Upper lobe of left lung (tissue), 6 donors: Measurements from ENCODE around the gene PPHLN1. TPM values are rescaled to one million over a fixed set of nuclear protein-coding genes. Genes with fewer than 3 reads are reported as not detected.

ENCODE experiments used
- ATAC-seq, 2 donors: fragments of 200-7000 bp; cut with Tn5 transposase; one replicate each; pipeline ENCODE4 v1.9.1; 2022; ENCODE audit warnings: mild to moderate bottlenecking in 2 of 2, moderate library complexity in 2 of 2; ENCODE audit not compliant: low FRiP score in 2 of 2
- DNase-seq, 2 donors: peaks; one replicate each; pipeline ENCODE4 v3.0.0-alpha.2; 2019 to 2020
- H3K27ac ChIP-seq, 4 donors: fragments of 200-600 bp; sonication (generic); one replicate each; pipeline ENCODE4 v1.5.1; 2016 to 2019
- H3K27me3 ChIP-seq, 4 donors: fragments of 200-600 bp; sonication (generic); one replicate each; pipeline ENCODE4 v1.5.1; 2017 to 2019
- H3K36me3 ChIP-seq, 4 donors: fragments of 200-600 bp; sonication (generic); one replicate each; pipeline ENCODE4 v1.5.1; 2016 to 2019
- H3K4me1 ChIP-seq, 4 donors: fragments of 200-600 bp; sonication (generic); one replicate each; pipeline ENCODE4 v1.5.1; 2018 to 2019
- H3K4me3 ChIP-seq, 4 donors: fragments of 200-600 bp; sonication (generic); one replicate each; pipeline ENCODE4 v1.5.1; 2017 to 2019; ENCODE audit warnings: mild to moderate bottlenecking in 2 of 4, moderate library complexity in 1 of 4
- H3K9me3 ChIP-seq, 4 donors: fragments of 200-600 bp; sonication (generic); one replicate each; pipeline ENCODE4 v1.5.1; 2018 to 2019
- CTCF ChIP-seq, 6 experiments: fragments of 450-650 bp in 4 of 6; fragments of 200-600 bp in 2 of 6; sonication (generic) in 2 of 6; IDR thresholded peaks; one replicate each; pipeline ENCODE4 v1.5.1; 2016 to 2019; ENCODE audit warnings: antibody characterized with exemption in 6 of 6
- EP300 ChIP-seq, 4 donors: sonication (generic); formaldehyde crosslinking; IDR thresholded peaks; one replicate each; pipeline ENCODE4 v1.5.1; 2017; ENCODE audit warnings: antibody characterized with exemption in 4 of 4, control low read depth in 2 of 4
- POLR2A ChIP-seq, 4 donors: fragments of 450-650 bp; IDR thresholded peaks; one replicate each; pipeline ENCODE4 v1.5.1; 2016 to 2017; ENCODE audit warnings: antibody characterized with exemption in 4 of 4, mild to moderate bottlenecking in 2 of 4
- POLR2AphosphoS5 ChIP-seq, 2 donors: sonication (generic); formaldehyde crosslinking; IDR thresholded peaks; one replicate each; pipeline ENCODE4 v1.5.1; 2017; ENCODE audit warnings: antibody characterized with exemption in 2 of 2
- WGBS, 2 donors: methylation state at CpG; one replicate each; pipeline ENCODE4 v1.1.5; 2017 to 2018; 5-methylcytosine and 5-hydroxymethylcytosine counted together
- total RNA-seq, 6 donors: library from RNA; depleted of rRNA in 4 of 6; stranded (reverse); fragments of >200 nt in 4 of 6; gene quantifications; one replicate each; pipeline versions ENCODE4 v1.1.0 to v1.2.1, GENCODE V29; 2016 to 2021
- donor health status: DM: no; HTN: no; CAD: no; lungs with moderate emphysema.
- donor health status: DM: no; HTN: yes; CAD: no; lungs with severe emphysema.

Gene PPHLN1
- total RNA-seq, 6 donors from 2014 or later = 24.5 to 69.1 (median 46.7) TPM

- Histone ChIP-seq H3K4me3 (no peak overlapping the region), H3K36me3 (peaks cover 0 to 49% (median 25%) of the 10 kb centered on the region in 4 donors), H3K27me3 (no peaks in the 10 kb centered on the region), H3K4me1 (no peaks in the 10 kb centered on the region), H3K9me3 (no peaks in the 10 kb centered on the region), H3K27ac (no peak overlapping the region)
- ATAC-seq (no peak), DNase-seq (no peak)
- TF ChIP-seq CTCF (IDR thresholded peaks at IDR 0.05) (no peak), POLR2A (IDR thresholded peaks at IDR 0.05) (no peak), EP300 (IDR thresholded peaks at IDR 0.05) (no peak), POLR2AphosphoS5 (IDR thresholded peaks at IDR 0.05) (no peak)
- 90 to 93% methylated on average over 12 of the region's 12 CpGs for WGBS, 2 donors
Observed at GRCh38 chr12:42459336-42459847, 133.4 kb downstream of the PPHLN1 start.

GRCh38 chr12:42462486-42462885 is 136.5 kb downstream of the PPHLN1 start:
- TF ChIP-seq CTCF (IDR thresholded peaks at IDR 0.05) = no peak
- TF ChIP-seq POLR2A (IDR thresholded peaks at IDR 0.05) = no peak
- TF ChIP-seq EP300 (IDR thresholded peaks at IDR 0.05) = no peak
- no peak for TF ChIP-seq POLR2AphosphoS5 (IDR thresholded peaks at IDR 0.05)
- Histone ChIP-seq H3K9me3 (no peaks in the 10 kb centered on the region), H3K4me1 (no peaks in the 10 kb centered on the region), H3K36me3 (peaks cover 0 to 65% (median 40%) of the 10 kb centered on the region in 4 donors), H3K4me3 (no peak overlapping the region), H3K27me3 (no peaks in the 10 kb centered on the region), H3K27ac (peak overlapping the region in 1 of 4 donors; percentile 42)
- ATAC-seq (no peak), DNase-seq (no peak)
- 50 to 72% methylated on average over 3 of the region's 3 CpGs for WGBS, 2 donors

- WGBS, 2 donors = 94 to 98% methylated on average over 4 of the region's 4 CpGs
- Histone ChIP-seq H3K4me1 (peaks cover 0 to 4% (median 0%) of the 10 kb centered on the region in 4 donors), H3K27me3 (no peaks in the 10 kb centered on the region), H3K4me3 (no peak overlapping the region), H3K9me3 (no peaks in the 10 kb centered on the region), H3K36me3 (peaks cover 0 to 74% (median 42%) of the 10 kb centered on the region in 4 donors), H3K27ac (no peak overlapping the region)
- DNase-seq (no peak), ATAC-seq (no peak)
- TF ChIP-seq CTCF (IDR thresholded peaks at IDR 0.05) (no peak), EP300 (IDR thresholded peaks at IDR 0.05) (no peak), POLR2AphosphoS5 (IDR thresholded peaks at IDR 0.05) (no peak), POLR2A (IDR thresholded peaks at IDR 0.05) (no peak)
Observed at GRCh38 chr12:42463671-42464070, 137.7 kb downstream of the PPHLN1 start.

- TF ChIP-seq POLR2A (IDR thresholded peaks at IDR 0.05) (no peak), CTCF (IDR thresholded peaks at IDR 0.05) (no peak), EP300 (IDR thresholded peaks at IDR 0.05) (no peak), POLR2AphosphoS5 (IDR thresholded peaks at IDR 0.05) (no peak)
- WGBS, 2 donors = 43 to 52% methylated on average over 9 of the region's 9 CpGs
- no peak overlapping the region for H3K27ac ChIP-seq
- no peak for ATAC-seq
- no peak overlapping the region for H3K4me3 ChIP-seq
- no peaks in the 10 kb centered on the region for H3K27me3 ChIP-seq
- peaks cover 2 to 15% (median 11%) of the 10 kb centered on the region in 4 donors for H3K4me1 ChIP-seq
- no peaks in the 10 kb centered on the region for H3K9me3 ChIP-seq
- no peak for DNase-seq
- peaks cover 0 to 62% (median 31%) of the 10 kb centered on the region in 4 donors for H3K36me3 ChIP-seq
Observed at GRCh38 chr12:42468341-42468821, 142.4 kb downstream of the PPHLN1 start.

GRCh38 chr12:42468921-42469320 is 143.0 kb downstream of the PPHLN1 start:
- no peaks in the 10 kb centered on the region for H3K9me3 ChIP-seq
- H3K36me3 ChIP-seq = peaks cover 0 to 58% (median 27%) of the 10 kb centered on the region in 4 donors
- H3K4me1 ChIP-seq = peaks cover 2 to 18% (median 11%) of the 10 kb centered on the region in 4 donors
- DNase-seq (no peak), ATAC-seq (no peak)
- H3K27me3 ChIP-seq = no peaks in the 10 kb centered on the region
- no peak overlapping the region for H3K27ac ChIP-seq
- peak overlapping the region in 2 of 4 donors; percentile 19 to 31 for H3K4me3 ChIP-seq
- 40 to 42% methylated on average over 3 of the region's 3 CpGs for WGBS, 2 donors
- TF ChIP-seq POLR2A (IDR thresholded peaks at IDR 0.05) = no peak
- no peak for TF ChIP-seq POLR2AphosphoS5 (IDR thresholded peaks at IDR 0.05)
- TF ChIP-seq CTCF (IDR thresholded peaks at IDR 0.05) = no peak
- no peak for TF ChIP-seq EP300 (IDR thresholded peaks at IDR 0.05)
